Activated CD8-positive, alpha-beta memory T cell treated with anti-CD3 and anti-CD28 coated beads, Interleukin-2, amount 10 ng/mL, durations not matched to agents 7 days and 5 days (primary cell): ENCODE data around the gene ZNF740. TPM values are rescaled to one million over a fixed set of nuclear protein-coding genes. Genes with fewer than 3 reads are reported as not detected.
A peak's percentile ranks its signal among the peaks of the same experiment; 100 is the strongest.

Experiments used
- ATAC-seq: fragments of 150-1000 bp; cut with Tn5 transposase; one replicate; pipeline ENCODE4 v1.10.0; 2021; ENCODE audit warnings: moderate library complexity
- CTCF ChIA-PET: fragments of 350-600 bp; sonication (Branson Sonifier 250); formaldehyde crosslinking; loops from one replicate; lab custom pipeline; 2021; ENCODE audit warnings: antibody characterized with exemption; lab: Charles Lee
- DNase-seq: peaks from one replicate; pipeline ENCODE4 v3.0.0-alpha.2; 2020
- H3K27ac Mint-ChIP-seq: one replicate; pipeline ENCODE4 v1.8.0; 2021; ENCODE audit warnings: mild to moderate bottlenecking, mixed read lengths
- H3K27me3 Mint-ChIP-seq: one replicate; pipeline ENCODE4 v1.8.0; 2021; ENCODE audit warnings: mixed read lengths
- H3K36me3 Mint-ChIP-seq: one replicate; pipeline ENCODE4 v1.8.0; 2021; ENCODE audit warnings: mild to moderate bottlenecking, mixed read lengths
- H3K4me1 Mint-ChIP-seq: one replicate; pipeline ENCODE4 v1.8.0; 2021; ENCODE audit warnings: mixed read lengths
- H3K4me3 Mint-ChIP-seq: one replicate; pipeline ENCODE4 v1.8.0; 2021; ENCODE audit warnings: mild to moderate bottlenecking, moderate library complexity, mixed read lengths
- H3K9me3 Mint-ChIP-seq: one replicate; pipeline ENCODE4 v1.8.0; 2022; ENCODE audit warnings: low read depth, mixed read lengths
- total RNA-seq, 2 experiments: library from RNA; stranded (reverse); gene quantifications; one replicate each; pipeline ENCODE4 v1.2.3, GENCODE V29; 2021

Gene ZNF740
- total RNA-seq, 2 experiments from 2014 or later, result 35.8 to 47.0 TPM

DNA sequence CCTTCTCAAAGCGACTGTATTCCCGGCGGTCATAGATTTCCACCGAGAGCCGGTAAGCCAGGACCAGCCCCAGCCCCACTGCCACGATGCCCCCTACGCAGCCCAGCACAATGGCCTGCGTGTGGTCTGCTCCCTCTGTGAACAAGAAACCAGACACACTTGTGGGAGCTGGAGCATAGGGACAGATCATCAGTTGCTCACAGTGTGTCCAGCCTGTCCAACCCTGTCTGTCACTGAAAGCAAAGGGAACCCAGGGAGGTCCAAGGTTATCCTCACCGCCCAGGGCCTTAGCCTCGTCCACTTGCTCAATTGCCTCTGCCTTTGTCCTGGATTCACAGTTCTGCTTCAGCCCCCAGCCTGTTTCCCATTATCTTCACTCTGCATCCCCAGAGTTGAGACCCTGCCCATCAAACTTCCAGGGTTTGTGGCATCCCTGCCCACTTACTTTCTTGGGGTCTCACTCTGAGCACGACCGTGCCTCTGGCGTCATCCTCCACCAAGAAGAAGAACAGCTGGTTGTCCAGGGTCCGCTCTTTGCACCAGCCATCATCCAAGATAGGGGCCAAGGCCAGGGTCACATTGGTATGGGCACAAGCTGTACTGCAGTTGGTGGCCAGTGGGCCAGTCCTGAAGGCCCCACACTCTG, 11.5 kb downstream of the ZNF740 start:
- Mint-ChIP-seq H3K27ac (no peak overlapping the region), H3K27me3 (no peaks in the 10 kb centered on the region), H3K4me1 (peaks cover 32% of the 10 kb centered on the region), H3K9me3 (no peaks in the 10 kb centered on the region), H3K4me3 (no peak overlapping the region), H3K36me3 (peaks cover 72% of the 10 kb centered on the region)
- CTCF ChIA-PET, result interaction anchor here (6.1 to 7.8 kb wide), 2 partner anchors 12 to 31 kb away, joined by 44 to 67 read pairs; partner anchors contain the start of gene ITGB7
- DNase-seq (no peak), ATAC-seq (no peak)

DNA sequence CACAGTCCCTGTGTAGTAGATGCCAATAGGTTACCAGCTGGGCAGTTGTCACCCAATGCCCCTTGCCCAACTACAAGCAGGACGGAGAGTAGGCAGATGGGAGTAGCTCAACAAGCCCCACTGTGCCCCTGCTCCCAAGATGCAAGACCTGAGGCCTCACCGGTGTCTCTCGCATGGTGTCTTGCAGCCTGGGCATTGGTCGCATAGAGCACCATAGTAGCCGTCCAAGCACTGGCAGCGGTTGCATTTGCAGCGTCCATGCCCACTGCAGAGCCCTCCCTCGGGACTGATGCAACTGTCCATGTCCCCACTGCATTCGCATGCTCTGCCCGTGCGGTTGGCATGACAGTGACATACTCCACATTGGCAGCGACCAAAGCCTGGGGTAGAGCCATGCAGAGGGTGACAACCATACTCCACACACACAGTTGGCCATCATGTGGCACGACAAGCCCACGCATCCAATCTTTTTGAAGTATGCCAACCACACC, 12.1 kb downstream of the ZNF740 start:
- Mint-ChIP-seq H3K4me1 (peaks cover 34% of the 10 kb centered on the region), H3K27ac (no peak overlapping the region), H3K36me3 (peaks cover 72% of the 10 kb centered on the region), H3K9me3 (no peaks in the 10 kb centered on the region), H3K4me3 (no peak overlapping the region), H3K27me3 (no peaks in the 10 kb centered on the region)
- ATAC-seq, result no peak
- CTCF ChIA-PET, result interaction anchor here (7.8 kb wide), 1 partner anchor 11 kb away, joined by 67 read pairs; the partner anchor contains the start of gene ITGB7
- DNase-seq, result no peak

DNA sequence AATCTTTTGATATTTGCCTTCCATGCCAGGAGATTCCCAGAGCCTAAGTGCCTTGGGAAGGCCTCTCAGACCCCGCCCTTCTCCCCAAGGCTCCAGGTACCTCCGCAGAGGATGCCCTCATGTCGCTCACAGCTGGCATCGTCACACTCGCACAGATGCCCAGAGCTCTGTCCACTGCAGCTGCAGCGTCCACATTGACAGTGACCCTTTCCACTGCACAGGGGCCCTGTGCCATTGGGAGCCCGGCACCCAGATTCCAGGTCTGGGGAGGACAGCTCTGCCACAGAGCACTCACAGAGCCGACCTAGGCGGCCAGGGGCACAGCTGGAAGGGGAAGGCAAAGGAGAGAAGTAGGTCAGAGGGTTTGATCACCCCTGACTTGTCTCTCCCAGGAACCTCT, 12.5 kb downstream of the ZNF740 start:
- ATAC-seq (no peak), DNase-seq (no peak)
- peaks cover 75% of the 10 kb centered on the region for H3K36me3 Mint-ChIP-seq
- peaks cover 36% of the 10 kb centered on the region for H3K4me1 Mint-ChIP-seq
- CTCF ChIA-PET, result interaction anchor here (7.8 kb wide), 1 partner anchor 11 kb away, joined by 67 read pairs; the partner anchor contains the start of gene ITGB7
- H3K27me3 Mint-ChIP-seq, result no peaks in the 10 kb centered on the region
- no peak overlapping the region for H3K4me3 Mint-ChIP-seq
- H3K27ac Mint-ChIP-seq, result no peak overlapping the region
- no peaks in the 10 kb centered on the region for H3K9me3 Mint-ChIP-seq

DNA sequence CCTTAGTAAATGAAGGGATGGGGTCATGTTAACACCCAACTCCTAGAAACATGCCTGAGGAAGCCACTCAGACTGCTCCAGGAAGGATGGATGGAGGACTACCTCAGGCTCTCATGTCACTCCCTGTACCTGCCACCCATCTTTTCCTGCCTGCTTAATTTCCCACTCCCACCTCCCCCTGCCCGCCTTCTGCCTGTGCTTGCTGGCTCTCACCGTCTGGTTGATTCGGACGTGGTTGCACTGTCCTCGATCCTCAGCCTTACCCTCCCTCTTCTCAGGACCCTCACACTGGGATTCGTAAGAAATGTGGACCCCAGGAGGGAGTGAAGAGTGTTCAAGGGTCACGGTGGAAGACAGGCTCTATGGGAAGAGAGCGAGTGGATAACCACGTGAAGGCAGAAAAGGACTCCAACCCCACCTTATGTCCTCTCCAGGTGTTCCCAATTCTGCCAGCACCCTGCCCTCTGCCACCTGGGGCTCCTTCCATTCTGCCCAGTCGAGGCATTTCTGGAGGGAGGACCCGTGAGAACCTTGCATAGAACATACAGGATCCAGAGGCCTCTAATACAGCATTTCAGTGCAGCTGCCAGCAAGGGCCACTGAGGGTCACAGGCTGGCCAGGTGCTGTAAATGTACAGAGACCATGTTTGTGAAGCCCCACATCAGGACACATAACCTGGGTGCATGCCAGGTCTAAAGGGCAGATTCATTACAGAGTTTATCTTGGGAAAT, 13.6 kb downstream of the ZNF740 start:
- no peak overlapping the region for H3K4me3 Mint-ChIP-seq
- no peak for DNase-seq
- H3K36me3 Mint-ChIP-seq, result peaks cover 80% of the 10 kb centered on the region
- peaks cover 47% of the 10 kb centered on the region for H3K4me1 Mint-ChIP-seq
- H3K9me3 Mint-ChIP-seq, result no peaks in the 10 kb centered on the region
- CTCF ChIA-PET, result interaction anchor here (0.6 to 2.4 kb wide), 9 partner anchors 7 to 127 kb away, joined by 3 to 11 read pairs (median 7); partner anchors contain the start of genes AAAS, CSAD, MYG1 and PFDN5
- no peaks in the 10 kb centered on the region for H3K27me3 Mint-ChIP-seq
- ATAC-seq, result no peak
- H3K27ac Mint-ChIP-seq, result peak overlapping the region; percentile 36

DNA sequence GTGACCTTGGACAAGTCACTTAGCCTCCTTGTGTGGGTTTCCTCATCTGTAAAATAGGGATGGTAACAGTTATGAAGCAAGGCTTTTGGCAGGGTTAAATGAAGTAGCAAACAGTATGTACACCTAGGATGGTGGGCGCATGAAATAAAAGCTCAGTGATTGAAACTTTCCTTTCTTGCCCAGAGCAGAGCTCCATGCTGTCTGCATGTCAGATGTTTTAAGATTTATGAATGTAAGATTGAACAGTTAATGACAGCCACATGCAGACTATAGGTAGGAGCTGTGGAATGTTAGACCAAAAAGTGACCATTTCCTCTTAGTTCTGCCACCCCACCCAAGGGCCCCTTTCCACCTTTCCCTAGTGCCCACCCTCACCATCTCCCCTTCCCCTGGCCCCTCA, 14.5 kb downstream of the ZNF740 start:
- CTCF ChIA-PET, result interaction anchor here (0.6 to 2.4 kb wide), 9 partner anchors 8 to 126 kb away, joined by 3 to 11 read pairs (median 7); partner anchors contain the start of genes AAAS, CSAD, MYG1 and PFDN5
- H3K9me3 Mint-ChIP-seq, result no peaks in the 10 kb centered on the region
- H3K4me1 Mint-ChIP-seq, result peaks cover 53% of the 10 kb centered on the region
- H3K27me3 Mint-ChIP-seq, result no peaks in the 10 kb centered on the region
- ATAC-seq, result no peak
- peak overlapping the region; percentile 34 for H3K27ac Mint-ChIP-seq
- peaks cover 83% of the 10 kb centered on the region for H3K36me3 Mint-ChIP-seq
- no peak overlapping the region for H3K4me3 Mint-ChIP-seq
- no peak for DNase-seq

DNA sequence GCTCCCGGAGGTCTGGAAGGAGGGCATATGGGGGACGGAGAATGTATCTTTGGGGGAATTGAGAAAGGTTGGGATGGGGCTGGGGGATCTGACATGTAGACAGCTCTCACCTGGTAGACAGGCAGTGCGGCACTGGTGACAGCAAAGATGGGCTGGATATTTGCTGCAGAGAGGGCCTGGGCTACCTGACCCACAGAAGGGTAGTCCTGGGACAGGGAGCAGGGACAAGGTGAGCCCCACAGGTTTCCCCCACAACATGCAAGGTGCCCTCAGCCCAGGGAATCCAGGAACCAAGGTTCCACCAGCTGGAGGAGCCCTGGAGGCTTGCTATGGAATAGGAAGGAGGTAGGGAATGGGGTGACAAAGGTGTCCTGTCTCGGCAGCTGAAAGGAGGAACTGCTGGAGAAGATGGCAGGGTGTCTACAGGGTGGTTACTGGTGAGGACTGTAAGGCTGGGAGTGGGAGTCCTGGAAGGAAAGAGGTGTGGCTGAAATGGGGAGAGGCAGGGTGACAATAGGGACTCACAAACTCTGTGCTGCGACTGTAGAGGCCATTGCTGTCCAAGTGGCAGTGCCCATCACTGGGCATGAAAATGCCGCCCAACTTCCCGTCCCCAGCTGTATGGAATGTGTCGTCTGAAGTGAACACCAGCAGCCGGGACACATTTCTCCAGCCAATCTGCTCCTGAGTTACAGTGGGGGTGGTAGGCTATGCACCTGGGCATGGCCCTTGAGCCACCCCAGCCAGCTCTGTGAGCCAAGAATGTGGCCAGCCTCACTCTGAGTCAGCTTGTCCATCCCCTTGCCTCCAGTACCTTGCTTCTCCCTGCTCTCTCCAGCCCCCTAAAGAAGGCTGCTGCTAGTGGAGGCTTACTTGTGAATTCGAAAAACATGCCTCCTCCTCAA, 15.2 kb downstream of the ZNF740 start:
- Mint-ChIP-seq H3K4me1 (peaks cover 56% of the 10 kb centered on the region), H3K36me3 (peaks cover 84% of the 10 kb centered on the region), H3K27ac (peak overlapping the region; percentile 34), H3K27me3 (no peaks in the 10 kb centered on the region), H3K9me3 (no peaks in the 10 kb centered on the region), H3K4me3 (no peak overlapping the region)
- CTCF ChIA-PET, result interaction anchor here (1.0 to 2.4 kb wide), 9 partner anchors 9 to 126 kb away, joined by 3 to 11 read pairs (median 7); partner anchors contain the start of genes AAAS, CSAD, ITGB7 and MYG1
- DNase-seq, result no peak
- ATAC-seq, result no peak

DNA sequence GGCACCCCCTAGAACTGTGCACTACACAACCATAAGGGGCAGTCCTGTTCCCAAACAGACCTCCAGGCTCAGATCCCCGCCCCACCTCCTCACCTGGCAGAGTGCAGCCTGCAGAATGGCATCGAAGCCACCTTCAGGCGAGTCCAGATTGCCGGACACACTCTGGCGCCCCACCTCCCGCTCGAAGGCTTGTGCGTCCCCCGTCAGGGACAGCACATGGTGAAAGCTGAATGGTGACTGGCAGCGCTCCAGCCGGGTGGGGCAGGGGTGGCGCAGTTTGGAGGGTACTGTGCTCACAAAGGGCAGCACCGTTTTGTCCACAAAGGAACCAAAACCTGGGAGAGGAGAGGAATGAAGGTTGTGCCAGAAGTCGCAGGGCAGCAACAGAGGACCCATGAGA, 16.0 kb downstream of the ZNF740 start:
- no peaks in the 10 kb centered on the region for H3K9me3 Mint-ChIP-seq
- H3K36me3 Mint-ChIP-seq, result peaks cover 82% of the 10 kb centered on the region
- no peak for ATAC-seq
- H3K27me3 Mint-ChIP-seq, result no peaks in the 10 kb centered on the region
- H3K27ac Mint-ChIP-seq, result peak overlapping the region; percentile 37
- H3K4me1 Mint-ChIP-seq, result peaks cover 56% of the 10 kb centered on the region
- no peak for DNase-seq
- no peak overlapping the region for H3K4me3 Mint-ChIP-seq
- CTCF ChIA-PET, result interaction anchor here (1.4 to 2.4 kb wide), 4 partner anchors 10 to 21 kb away, joined by 3 to 11 read pairs (median 6); partner anchors contain the start of gene ITGB7

DNA sequence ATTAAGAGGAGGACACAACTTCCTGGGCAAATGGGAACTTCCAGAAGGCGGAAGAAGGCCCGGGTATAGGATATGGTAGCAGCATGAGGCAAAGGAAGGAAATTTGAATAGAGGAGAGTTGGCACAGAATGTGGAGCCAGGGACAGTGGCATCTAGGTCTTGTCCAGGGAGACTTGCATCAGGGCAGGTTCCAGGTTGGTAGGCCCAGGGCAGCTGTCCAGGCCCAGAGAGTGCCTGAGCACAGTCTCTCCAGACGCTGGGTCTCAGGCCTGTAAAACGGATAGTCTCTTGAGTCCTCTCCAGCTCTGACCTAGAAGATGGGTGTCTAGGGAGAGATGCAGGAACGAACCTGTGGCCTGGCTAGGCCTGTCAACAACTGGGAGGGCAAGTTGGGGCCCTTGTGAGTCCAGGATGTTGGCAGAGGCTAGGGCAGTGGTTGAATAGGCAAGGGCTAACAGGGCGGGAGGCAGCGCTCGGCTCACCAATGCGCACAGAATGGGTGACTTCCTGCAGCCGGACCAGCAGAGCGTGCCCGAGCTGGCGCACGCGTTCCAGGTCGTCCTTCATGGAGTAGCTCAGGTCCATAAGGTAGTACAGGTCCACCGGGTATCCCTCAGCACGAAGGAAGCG, 16.6 kb downstream of the ZNF740 start:
- no peaks in the 10 kb centered on the region for H3K27me3 Mint-ChIP-seq
- no peak for ATAC-seq
- CTCF ChIA-PET, result interaction anchor here (0.9 to 4.3 kb wide), 8 partner anchors 9 to 98 kb away, joined by 3 to 30 read pairs (median 4); partner anchors contain the start of genes CSAD, ITGB7, PFDN5 and ZNF740

DNA sequence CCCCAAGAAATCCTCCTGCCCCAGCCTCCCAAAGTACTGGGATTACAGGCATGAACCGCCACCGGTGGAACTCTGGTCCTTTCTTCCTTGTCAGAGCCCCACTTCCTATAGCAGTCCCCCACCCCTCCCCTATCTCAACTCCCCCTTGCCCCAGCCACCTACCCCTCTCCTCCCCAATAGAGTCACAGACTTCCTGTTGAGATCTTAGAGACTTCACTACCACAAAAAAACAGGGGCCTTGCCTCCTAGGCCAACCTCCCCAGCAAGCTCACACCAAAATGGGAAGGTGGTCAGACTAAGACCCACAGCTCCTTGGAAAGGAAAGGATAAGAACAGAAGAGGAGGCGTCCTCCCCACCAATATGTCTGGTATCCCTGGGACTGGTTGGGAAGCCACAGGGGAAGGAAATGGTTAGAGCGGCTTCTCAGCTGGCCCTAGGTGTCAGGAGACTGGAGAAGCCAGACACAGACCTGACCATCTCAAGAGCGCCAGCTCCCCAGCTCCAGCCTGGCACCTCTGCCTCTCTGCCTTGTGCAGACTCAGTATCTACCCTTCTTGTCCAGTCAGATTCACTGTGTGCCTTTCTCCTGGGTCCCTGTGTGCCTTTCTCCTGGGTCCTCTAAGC, 18.1 kb downstream of the ZNF740 start:
- Mint-ChIP-seq H3K4me3 (peak overlapping the region; percentile 58), H3K27ac (peak overlapping the region; percentile 86), H3K36me3 (peaks cover 76% of the 10 kb centered on the region), H3K9me3 (no peaks in the 10 kb centered on the region), H3K4me1 (peaks cover 69% of the 10 kb centered on the region), H3K27me3 (no peaks in the 10 kb centered on the region)
- CTCF ChIA-PET, result interaction anchor here (1.0 to 11.0 kb wide), 19 partner anchors 9 to 303 kb away, joined by 3 to 67 read pairs (median 4); partner anchors contain the start of genes AAAS, CSAD, ESPL1 and PFDN5
- ATAC-seq (peak; percentile 45), DNase-seq (peak; percentile 65)

More for the DNA sequence above, 16.6 kb downstream of the ZNF740 start:
- Mint-ChIP-seq H3K9me3 (no peaks in the 10 kb centered on the region), H3K4me3 (no peak overlapping the region), H3K36me3 (peaks cover 81% of the 10 kb centered on the region), H3K27ac (peak overlapping the region; percentile 37), H3K4me1 (peaks cover 59% of the 10 kb centered on the region)
- DNase-seq, result no peak

DNA sequence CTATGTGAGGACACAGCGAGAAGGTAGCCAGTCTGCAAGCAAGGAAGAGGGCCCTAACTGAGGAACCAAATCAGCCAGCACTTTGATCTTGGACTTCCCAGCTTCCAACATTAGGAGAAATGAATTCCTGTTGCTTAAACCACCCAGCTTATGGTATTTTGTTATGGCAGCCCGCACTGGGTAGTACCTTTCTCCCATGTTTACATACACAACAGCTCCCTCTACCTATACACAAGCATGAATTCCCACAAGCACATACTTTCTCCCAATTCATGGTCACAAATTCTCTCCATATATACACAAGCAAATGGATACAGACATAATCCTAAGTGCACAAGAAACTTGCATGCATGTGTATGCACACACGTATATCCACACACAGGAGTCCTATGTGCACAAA, 19.2 kb downstream of the ZNF740 start:
- no peaks in the 10 kb centered on the region for H3K9me3 Mint-ChIP-seq
- H3K4me3 Mint-ChIP-seq, result peak overlapping the region; percentile 76
- no peak for DNase-seq
- peak overlapping the region; percentile 94 for H3K27ac Mint-ChIP-seq
- H3K4me1 Mint-ChIP-seq, result peaks cover 79% of the 10 kb centered on the region
- CTCF ChIA-PET, result interaction anchor here (0.9 to 15.5 kb wide), 16 partner anchors 10 to 134 kb away, joined by 3 to 164 read pairs (median 7); partner anchors contain the start of genes AAAS, CSAD, ESPL1 and SOAT2
- ATAC-seq, result no peak
- H3K36me3 Mint-ChIP-seq, result peaks cover 73% of the 10 kb centered on the region
- H3K27me3 Mint-ChIP-seq, result no peaks in the 10 kb centered on the region

DNA sequence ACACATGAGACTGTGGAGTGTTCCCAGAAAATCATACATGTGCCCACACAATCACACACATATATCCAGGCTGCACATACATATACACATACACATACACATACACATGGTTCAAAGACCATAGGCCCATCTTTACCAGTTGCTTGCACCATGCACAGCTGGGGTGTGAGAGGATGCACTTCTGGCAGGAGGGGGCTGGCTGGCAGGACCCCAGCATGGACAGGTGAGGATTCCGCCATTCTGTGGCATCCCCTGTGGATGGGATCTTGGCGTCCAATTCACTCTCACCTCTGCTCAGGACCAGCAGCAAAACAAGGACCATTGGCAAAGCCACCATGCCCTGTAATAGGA, 19.6 kb downstream of the ZNF740 start:
- Mint-ChIP-seq H3K4me1 (peaks cover 80% of the 10 kb centered on the region), H3K9me3 (no peaks in the 10 kb centered on the region)

More for the DNA sequence above, 19.6 kb downstream of the ZNF740 start:
- Mint-ChIP-seq H3K27me3 (no peaks in the 10 kb centered on the region), H3K27ac (peak overlapping the region; percentile 94), H3K4me3 (peak overlapping the region; percentile 76), H3K36me3 (peaks cover 71% of the 10 kb centered on the region)
- DNase-seq (no peak), ATAC-seq (peak; percentile 13)
- CTCF ChIA-PET, result interaction anchor here (0.9 to 15.5 kb wide), 12 partner anchors 10 to 121 kb away, joined by 3 to 164 read pairs (median 11); partner anchors contain the start of genes AAAS, CSAD, ESPL1 and SOAT2
